ENCODE measurements around the gene AK9.
"Not testable (repeated sequence)": the region's sequence is repeated elsewhere in the genome, so short reads cannot be mapped to it uniquely, and the experiment has no call there.

AK9 gene

DNA sequence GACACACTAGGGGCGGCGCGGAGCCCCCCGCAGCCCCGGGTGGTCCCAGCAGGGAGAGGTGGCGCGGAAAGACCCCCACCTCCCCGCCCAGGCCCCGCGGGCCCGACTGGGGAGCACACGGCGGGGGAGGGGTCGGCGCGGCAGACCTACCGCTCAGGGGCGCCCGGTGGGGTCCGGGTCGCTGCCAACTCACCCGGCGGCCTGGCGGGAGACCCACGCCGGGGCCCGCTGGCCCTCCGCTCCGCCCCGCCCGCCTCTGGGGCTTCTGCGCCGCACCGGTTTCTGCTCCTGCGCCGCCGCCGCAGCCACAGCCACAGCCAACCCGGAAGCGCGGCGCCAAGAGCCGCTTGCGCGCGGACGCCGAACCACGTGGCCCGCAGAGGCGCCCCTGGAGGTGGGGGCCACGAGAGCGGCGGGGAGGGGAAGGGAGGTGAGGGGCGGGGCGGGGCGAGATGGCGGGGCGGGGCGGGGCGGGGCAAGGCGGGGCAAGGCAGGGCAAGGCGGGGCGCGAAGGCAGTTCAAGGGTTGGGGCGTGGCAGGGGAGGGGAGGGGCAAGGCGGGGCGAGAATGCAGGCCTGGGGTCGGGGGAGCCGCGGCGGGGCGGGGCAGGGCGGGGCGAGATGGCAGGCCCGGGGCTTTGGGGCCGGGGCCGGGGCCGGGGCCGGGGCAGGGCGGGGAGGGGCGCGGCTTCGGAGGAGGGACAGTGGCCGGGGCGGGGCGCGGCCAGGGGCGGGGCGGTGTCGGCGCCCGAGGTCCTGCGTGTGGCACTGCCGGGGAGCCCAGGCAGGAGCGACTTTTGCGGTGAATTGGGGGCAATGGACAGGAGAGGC lies 207.9 kb downstream of the AK9 start, which contains the start of gene ZBTB24:
ZBTB24 (minus strand) TSS at position 315 of the 830 bp plus-strand sequence. CDS start 1,193 bp downstream, outside the sequence.
- DNase-seq (ENCODE audit: low read depth in 1 of 2, low spot score in 1 of 2): peak; percentile 76 to 89

DNA sequence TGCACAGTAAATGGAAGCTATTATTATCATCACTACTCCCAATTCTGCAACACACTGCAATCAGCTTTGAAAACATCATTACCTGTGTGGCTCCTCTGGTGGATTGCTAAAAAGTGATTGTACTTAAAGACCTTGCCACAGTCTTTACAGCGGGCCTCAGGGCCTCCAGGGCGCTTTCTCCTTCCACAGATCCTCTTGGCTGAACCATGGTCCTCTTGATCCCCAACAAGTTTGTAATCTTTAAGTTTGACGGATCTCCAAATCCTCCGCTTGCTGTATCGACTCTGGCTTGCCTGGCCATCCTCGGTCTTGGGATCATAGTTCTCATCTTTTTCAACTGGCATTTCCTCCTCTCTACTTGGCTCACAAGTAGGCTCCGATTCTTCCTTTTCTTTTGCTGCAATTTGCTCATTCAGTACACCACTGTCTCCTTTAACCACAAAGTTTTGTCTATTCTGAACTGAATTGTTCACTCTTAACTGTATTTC lies 210.0 kb downstream of the AK9 start:
- DNase-seq (ENCODE audit: low read depth in 1 of 2, low spot score in 1 of 2): no peak

DNA sequence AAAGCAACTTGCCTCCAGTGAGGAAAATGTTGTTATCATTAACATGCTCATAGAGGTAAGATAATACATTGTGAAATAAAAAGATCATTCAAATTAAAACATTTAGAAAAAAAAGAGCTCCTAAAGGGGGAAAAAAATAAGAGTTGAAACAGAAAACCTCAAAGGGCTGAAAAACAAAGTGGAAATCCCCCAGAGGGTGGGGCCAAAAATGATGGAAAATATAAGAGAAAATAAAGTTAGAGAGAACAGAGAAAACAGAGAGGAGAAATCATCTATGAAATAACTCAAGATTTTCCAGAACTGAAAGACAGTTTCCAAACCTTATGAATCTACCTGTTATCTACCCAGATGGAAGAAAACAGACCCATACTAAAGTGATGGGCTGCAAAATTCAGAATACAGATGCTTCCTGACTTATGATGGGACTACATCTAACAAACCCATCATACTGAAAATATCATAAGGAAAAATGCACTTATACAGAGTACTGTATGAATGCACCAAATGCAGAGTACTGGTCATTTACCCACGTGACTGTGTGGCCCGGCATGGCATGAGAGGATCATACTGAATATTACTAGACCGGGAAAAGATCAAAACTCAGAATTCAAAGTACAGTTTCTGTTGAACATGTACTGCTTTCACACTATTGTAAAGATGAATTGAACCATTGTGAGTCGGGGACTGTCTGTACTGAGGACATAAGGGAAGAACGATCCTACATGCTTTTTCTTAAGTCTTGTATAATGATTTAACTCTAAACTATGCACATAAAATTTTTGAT lies 212.0 kb downstream of the AK9 start:
- no peak for DNase-seq (ENCODE audit: low read depth in 1 of 2, low spot score in 1 of 2)

DNA sequence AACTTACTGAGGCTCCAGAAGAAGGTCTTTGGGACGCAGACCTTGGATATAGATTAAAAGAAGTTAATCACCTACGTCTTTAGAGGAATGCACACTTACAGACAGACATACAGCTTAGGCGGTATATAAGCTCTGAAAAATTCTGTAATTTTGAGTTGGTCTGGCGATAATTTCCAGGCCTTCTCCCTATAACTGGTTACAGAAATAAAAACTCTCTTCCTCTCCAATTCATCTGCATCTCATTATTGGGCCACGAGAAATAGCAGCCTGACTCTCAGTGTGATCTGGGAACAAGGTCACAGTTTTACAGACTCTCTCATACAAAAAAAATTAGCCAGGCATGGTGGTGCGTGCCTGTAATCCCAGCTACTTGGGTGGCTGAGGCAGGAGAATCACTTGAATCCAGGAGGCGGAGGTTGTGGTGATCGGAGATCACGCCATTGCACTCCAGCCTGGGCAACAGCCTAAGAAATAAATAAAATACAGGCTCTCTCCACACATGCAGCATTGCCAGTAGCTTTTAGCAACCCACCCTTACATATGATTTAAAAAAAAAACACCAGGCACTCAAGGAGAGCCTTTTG lies 212.7 kb downstream of the AK9 start:
- no peak for DNase-seq (ENCODE audit: low read depth in 1 of 2, low spot score in 1 of 2)

DNA sequence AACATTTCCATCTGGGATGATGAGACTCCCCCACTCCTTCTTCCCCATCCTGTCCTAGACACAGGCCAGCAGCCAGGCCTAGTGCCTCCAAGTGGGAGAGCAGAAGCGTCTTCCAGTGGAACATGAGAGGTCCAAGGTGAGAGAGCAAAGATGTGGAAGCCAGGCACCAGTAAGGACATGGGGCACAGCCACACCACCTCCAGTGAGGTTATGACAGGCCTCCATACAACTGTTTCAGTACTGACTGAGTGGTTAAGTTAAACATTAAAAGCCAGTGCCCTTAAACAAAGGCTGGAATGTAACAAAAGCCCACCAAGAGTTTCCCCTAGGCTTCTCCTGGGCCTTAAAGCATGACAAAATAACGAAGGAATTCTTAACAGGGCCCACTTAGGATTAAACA lies 213.3 kb downstream of the AK9 start:
- no peak for DNase-seq (ENCODE audit: low read depth in 1 of 2, low spot score in 1 of 2)

DNA sequence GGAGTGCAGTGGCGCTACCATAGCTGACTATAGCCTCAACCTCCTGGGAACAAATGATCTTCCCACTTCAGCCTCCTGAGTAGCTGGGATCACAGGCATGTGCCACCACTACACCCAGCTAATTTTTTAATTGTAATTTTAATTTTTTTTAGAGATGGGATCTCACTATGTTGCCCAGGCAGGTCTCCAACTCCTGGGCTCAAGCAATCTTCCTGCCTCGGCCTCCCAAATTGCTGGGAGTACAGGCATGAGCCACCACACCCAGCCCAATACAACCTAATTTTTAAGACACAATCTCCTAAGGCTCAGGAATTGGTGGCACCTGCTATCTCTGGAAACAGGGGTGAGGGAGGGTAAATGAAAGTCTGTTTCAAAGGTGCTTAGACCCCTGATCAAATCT lies 213.8 kb downstream of the AK9 start:
- no peak for DNase-seq (ENCODE audit: low read depth in 1 of 2, low spot score in 1 of 2)

DNA sequence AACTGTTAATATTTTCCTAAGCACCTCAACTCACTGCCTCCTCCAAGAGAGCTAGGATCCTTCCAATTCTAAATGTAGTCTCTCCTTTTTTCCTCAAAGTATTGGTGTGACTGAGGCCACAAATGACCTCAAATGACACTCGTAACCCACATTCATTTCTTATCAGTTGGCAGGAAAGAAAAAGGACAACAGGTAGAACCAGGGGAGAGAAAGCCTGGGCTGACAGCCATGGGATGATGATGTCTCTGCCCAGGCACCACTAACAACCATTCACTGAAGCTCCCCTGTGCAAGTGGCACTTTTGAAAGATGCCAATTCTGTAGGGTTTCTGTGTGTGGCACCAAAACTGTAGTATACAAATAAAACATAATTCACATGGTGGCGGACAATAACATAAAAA lies 215.4 kb downstream of the AK9 start:
- no peak for DNase-seq (ENCODE audit: low read depth in 1 of 2, low spot score in 1 of 2)

DNA sequence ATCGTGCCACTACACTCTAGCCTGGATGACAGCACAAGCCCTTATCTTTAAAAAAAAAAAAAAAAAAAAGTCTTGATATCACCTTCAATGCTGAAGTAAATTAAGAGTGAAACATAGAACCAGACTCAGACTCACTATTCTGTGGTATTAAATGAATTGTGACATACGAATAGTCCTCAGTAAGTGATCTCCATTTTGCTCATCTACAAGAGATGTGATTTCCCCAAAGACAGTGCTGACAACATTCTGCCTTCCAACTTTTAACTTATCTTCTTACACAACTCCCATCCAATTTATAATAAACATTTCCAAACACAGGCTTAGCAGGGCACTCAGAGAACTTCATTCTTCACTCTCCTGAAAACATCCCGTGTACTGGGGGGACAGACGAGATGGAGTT lies 216.0 kb downstream of the AK9 start:
- no peak for DNase-seq (ENCODE audit: low read depth in 1 of 2, low spot score in 1 of 2)

DNA sequence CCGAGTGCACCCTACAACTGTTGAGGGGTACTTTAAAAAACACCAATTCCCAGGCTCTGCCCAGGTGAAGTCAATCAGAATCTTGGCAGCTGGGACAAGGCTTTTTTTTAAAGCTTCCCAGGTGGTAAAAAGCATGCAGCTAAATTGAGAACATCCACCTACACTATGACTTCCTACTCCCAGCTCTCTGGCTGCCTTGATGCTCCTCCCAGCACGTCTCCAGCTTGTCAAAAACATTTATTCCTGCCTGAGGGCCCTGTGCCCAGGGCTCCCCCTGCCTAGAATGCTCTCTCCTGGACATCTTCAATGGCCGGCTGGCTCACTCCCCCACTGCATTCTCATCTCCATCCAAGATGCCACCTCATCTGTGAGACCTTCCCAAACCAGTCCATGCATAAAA lies 217.9 kb downstream of the AK9 start:
- DNase-seq (ENCODE audit: low read depth in 1 of 2, low spot score in 1 of 2): no peak

DNA sequence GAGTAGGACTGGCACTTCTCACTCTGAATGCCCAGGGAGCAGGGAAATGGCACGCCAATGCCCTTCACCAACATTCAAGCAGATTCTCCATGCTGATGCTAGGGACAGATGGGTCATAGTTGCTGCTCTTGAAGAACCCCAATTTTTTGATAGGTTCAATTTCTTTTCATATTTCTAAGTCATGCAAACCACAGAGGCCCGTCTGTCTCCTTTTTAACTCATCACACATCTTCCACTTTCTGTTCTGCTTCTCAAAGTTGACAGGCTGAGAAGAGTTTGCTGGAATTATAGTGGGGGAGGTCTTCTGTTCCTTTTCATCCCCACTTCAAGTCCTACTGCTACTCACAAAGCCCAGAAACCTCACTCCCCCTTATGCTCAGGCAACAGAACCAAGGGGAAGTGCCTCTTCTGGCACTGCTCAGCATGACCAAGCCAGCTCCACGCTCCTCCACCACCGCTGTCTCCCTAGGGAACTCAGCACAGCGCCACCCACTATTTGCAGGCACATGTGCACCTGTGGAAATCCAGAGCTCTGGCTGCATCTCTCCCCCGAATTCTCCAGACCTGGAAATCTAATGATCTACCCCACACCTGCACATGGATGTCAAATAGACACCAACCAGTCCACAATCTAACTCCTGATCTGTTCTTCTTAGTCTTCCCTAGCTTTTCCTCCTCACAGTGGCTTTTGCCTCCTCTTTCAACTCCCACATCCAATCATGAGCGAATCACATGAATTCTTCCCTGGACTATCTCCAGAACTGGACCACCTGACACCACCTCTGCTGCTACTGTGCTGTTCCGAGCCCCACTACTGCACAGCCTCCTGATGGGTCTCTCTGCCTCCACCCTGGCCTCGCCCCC lies 218.6 kb downstream of the AK9 start:
- no peak for DNase-seq (ENCODE audit: low read depth in 1 of 2, low spot score in 1 of 2)

DNA sequence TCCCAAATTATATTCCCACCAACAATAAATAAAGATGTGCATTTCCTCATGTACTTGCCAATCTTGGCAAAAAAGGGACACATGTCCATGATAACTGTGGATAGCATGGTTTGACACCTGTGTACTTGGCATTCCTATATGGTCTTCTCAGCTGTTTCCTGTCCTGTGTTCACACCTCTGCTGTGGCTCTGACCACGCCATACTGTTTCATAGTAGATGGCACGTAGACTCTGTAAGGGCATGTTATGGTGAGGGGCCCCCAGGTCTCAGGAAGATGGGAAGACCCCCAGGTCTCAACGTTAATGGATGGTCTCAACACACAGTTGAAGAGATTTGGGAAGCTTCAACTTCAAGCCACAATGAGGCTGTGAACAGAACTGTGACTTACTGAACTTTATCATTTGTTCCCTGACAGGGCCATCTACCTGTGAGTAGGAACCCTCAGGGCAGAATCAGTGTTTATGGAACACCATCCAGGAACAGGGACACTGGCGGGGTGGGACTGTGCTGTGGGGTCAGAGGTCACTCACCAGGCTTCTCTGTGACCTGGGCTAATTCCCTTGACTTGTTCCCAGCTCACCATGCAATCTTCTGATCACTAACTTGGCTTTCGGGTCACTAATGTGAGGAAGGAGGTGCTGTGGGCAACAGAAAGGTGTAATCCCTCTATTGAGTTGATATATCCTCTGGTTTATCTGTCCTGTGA lies 219.7 kb downstream of the AK9 start:
- DNase-seq (ENCODE audit: low read depth in 1 of 2, low spot score in 1 of 2): no peak

DNA sequence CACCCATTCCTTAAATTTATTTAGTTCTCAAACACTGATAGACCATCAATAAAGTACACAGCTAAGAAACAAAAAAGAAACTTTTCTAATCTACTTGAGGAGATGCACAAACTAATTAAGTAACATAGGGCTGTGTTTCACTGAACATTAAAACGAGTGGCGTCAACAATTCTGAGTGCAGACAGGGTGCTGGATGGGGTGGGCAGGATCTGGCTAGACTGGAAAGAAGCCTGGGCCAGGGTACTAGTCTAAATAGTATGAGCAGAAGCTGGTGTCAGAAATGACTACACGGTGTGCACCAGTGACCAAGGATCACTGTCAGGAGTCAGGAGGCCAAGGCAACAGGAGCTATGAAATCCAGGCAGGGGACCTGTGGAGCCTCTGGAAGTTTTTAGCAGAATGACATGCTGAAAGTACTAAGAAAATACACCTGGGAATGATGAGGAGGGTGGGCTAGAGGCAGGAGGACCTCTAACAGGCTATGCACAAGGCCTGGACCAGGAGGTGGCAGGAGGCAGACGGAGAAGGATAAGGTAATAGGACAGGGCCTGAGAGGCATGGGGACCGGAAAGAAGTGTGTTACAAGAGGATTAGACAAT lies 221.3 kb downstream of the AK9 start:
- no peak for DNase-seq (ENCODE audit: low read depth in 1 of 2, low spot score in 1 of 2)

DNA sequence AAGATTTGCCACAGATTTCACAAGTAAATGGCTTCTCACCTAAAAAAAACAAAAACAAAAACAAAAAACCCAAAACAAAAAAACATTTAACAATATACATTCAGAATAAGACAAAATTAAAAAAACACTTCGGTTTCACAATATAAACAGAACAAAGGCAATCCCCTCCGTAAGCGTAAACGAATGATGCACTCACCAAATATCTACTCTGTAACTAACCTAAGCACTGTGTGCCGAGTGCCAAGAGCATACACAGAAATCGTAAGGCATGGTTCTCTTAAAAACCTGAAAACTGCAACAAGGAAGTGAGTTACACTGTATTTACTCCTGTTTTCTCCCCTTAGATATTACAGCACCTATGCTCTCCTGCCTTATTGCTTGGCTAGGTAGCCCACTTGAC lies 223.3 kb downstream of the AK9 start:
- no peak for DNase-seq (ENCODE audit: low read depth in 1 of 2, low spot score in 1 of 2)

DNA sequence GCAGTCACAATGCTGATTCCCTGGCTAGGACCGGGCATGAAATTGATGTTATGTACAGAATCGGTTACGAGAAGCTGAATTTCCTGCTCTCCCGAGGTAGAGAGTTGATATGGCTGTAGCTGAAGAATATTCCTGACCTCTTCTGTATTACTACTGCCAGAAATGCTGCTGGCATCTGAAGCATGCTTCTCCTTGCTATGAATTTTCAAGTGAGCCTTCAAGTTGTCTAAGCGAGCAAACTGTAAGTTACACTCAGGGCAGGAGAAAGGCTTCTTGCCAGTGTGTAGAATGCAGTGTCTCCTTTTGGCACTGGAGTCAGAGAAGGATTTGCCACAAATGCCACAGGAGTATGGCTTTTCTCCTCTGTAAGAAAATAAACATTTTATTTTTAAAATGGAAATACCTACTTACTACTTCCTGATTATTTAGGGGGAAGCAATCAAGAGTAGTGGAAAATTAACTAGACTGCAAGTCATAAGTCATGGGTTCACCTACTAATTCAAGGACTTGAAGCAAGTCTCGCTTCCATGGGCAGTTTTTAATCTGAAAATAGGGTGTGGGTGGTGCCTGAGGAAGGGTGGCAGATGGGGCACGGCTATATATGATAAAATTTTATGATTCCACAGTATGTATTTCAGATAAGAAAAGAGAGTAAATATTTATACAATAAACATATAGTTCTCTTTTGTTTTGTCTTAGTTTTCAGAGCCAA lies 224.6 kb downstream of the AK9 start:
- no peak for DNase-seq (ENCODE audit: low read depth in 1 of 2, low spot score in 1 of 2)

DNA sequence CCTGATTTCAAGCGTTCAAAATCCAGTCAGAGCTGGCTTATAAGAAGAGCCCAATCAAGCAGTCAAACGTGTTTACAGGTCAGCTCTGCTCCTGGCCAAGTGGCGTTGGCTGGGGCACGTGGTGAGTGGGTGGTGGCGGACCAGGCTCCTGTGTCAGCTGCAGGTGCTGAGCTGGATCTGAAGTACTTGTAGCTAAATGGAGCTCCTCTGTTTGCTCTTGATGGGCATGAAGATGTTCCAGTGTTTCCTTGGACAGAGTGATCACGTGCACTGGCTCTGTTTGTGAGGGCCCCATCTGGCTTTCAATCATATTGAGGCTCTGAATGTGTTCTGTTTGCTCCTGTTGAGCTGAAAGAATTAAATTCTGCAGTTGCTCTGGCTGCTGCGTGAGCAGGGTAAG lies 225.2 kb downstream of the AK9 start:
- DNase-seq (ENCODE audit: low read depth in 1 of 2, low spot score in 1 of 2): no peak

DNA sequence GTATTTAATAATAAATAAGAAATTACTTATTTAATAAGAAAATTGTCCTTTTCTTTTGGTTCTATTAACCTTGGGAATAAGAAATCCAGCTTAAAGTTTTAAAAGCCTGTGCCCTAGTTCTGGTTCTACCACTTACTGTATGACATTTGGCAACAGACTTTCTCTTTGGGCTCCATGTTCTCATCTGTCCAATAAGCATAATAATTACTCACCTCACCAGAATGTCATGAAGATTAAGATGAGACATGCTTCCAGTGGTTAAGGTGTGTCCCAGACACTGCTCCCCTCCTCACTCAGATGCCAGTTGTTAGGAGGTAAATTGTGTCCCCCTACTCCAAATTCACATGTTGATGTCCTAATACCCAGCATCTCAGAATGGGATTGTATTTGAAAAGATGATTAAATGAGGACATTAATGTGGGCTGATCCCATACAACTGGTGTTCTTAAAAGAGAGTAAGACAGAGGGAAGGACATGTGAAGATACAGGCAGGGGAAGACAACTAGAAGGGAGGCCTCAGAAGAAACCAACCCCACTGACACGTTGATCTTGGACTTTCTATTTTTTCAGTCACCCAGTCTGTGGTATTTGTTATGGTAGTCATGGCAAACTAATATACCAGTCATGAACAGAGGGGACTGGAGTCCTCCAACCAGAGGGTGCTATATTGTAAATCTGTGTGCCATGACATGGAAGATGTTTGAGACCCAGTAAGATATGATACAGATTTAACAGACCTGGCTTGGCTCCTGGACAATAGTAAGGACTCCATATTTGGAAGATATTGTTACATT lies 229.1 kb downstream of the AK9 start:
- DNase-seq (ENCODE audit: low read depth in 1 of 2, low spot score in 1 of 2): no peak

DNA sequence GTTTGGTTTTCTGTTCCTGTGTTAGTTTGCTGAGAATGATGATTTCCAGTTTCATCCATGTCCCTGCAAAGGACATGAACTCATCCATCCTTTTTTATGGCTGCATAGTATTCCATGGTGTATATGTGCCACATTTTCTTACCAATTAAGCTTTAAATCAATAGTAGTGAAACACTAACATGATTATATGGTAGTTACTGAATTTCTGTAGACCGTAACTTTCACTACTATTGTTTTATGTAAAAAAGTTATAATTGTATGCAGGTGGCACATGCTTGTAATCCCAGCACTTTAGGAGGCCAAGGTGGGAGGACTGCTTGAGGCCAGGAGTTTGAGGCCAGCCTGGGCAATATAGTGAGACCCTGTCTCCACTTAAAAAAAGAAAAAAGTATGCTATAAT lies 229.8 kb downstream of the AK9 start:
- DNase-seq (ENCODE audit: low read depth in 1 of 2, low spot score in 1 of 2): not testable (repeated sequence)

DNA sequence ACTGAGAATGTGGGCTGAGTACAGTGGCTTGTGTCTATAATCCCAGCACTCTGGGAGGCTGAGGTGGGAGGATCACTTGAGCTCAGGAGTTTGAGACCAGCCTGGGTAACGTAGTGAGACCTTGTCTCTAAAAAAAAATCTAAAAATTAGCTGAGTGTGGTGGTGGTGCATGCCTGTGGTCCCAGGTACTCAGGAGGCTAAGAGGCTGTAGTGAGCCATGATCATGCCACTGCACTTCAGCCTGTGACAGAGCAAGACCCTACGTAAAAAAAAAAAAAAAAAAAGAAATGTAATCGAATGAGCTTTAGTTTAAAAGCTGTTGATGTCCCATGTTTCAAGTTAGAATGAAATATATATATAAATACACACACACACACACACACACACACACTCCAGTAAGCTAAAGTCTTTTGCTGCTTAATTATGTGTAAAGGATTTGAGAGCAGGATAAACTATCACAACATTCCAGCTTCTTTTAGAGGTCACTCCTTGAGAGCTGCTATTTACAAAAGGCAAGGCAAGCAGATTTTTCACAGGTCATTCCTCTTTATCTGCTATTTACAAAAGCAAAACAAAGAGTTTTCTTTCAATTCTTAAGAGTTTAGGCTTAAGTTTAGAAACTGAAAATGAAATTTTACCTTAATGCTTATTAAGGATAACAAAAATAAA lies 230.7 kb downstream of the AK9 start:
- DNase-seq (ENCODE audit: low read depth in 1 of 2, low spot score in 1 of 2): no peak

Measured in activated T-helper 1 cell treated with anti-CD3 and anti-CD28 coated beads, Interleukin-2, amount 50 U/mL, for 16 hours (primary cell).